DOHH2 (cell line): Measurements from ENCODE around the gene KRTAP10-2.
"Not testable (repeated sequence)": the region's sequence is repeated elsewhere in the genome, so short reads cannot be mapped to it uniquely, and the experiment has no call there.

Experiments
- H3F3A ChIP-seq: fragments of 200-600 bp; sonication (generic), shearing (Covaris generic); 2 replicates; pipeline ENCODE4 v1.6.0; 2016; ENCODE audit warnings: antibody characterized with exemption, mild to moderate bottlenecking; ENCODE audit not compliant: control insufficient read depth, insufficient read depth
- H3K27ac ChIP-seq: fragments of 200-600 bp; sonication (generic); 2 replicates; pipeline ENCODE4 v1.5.1; 2014; ENCODE audit warnings: low read depth, mild to moderate bottlenecking, low read length, moderate library complexity
- H3K27me3 ChIP-seq: fragments of 200-600 bp; sonication (generic); 2 replicates; pipeline ENCODE4 v1.6.1; 2014; ENCODE audit warnings: mild to moderate bottlenecking, low read length, mixed read lengths; ENCODE audit not compliant: control insufficient read depth
- H3K36me3 ChIP-seq: fragments of 200-600 bp; sonication (generic); 2 replicates; pipeline ENCODE4 v1.6.1; 2014; ENCODE audit warnings: mild to moderate bottlenecking, low read length, moderate library complexity, mixed read lengths; ENCODE audit not compliant: control insufficient read depth
- H3K4me1 ChIP-seq: fragments of 200-600 bp; sonication (generic); 2 replicates; pipeline ENCODE4 v1.6.1; 2014; ENCODE audit warnings: mild to moderate bottlenecking, low read length, mixed read lengths; ENCODE audit not compliant: control insufficient read depth
- H3K4me2 ChIP-seq: fragments of 200-600 bp; sonication (generic); 2 replicates; pipeline ENCODE4 v1.6.0; 2014; ENCODE audit warnings: mild to moderate bottlenecking, low read length, moderate library complexity
- H3K4me3 ChIP-seq: fragments of 200-600 bp; sonication (generic); 2 replicates; pipeline ENCODE4 v1.5.1; 2014; ENCODE audit warnings: mild to moderate bottlenecking, low read length, mixed read lengths
- H3K79me2 ChIP-seq: fragments of 200-600 bp; sonication (generic); 2 replicates; pipeline ENCODE4 v1.6.1; 2014; ENCODE audit warnings: mild to moderate bottlenecking, low read length, mixed read lengths; ENCODE audit not compliant: control insufficient read depth
- H3K9me2 ChIP-seq: fragments of 200-600 bp; sonication (generic); replicated peaks from 2 replicates; pipeline ENCODE4 v1.6.1; 2014; ENCODE audit warnings: mild to moderate bottlenecking, low read length, mixed read lengths; ENCODE audit not compliant: control insufficient read depth
- H3K9me3 ChIP-seq: fragments of 200-600 bp; sonication (generic); 2 replicates; pipeline ENCODE4 v1.6.1; 2014; ENCODE audit warnings: antibody characterized with exemption, low read length, mixed read lengths; ENCODE audit not compliant: control insufficient read depth, insufficient read depth
- H4K20me1 ChIP-seq: fragments of 200-600 bp; sonication (generic); 2 replicates; pipeline ENCODE4 v1.6.0; 2014; ENCODE audit warnings: low read depth, mild to moderate bottlenecking, antibody characterized with exemption, low read length, moderate library complexity; ENCODE audit not compliant: control insufficient read depth, insufficient read depth
- CTCF ChIP-seq: fragments of 200-600 bp; sonication (generic); IDR thresholded peaks from one replicate; pipeline ENCODE4 v1.5.1; 2014; ENCODE audit warnings: antibody characterized with exemption, mild to moderate bottlenecking, low read depth, low read length; ENCODE audit not compliant: poor library complexity, severe bottlenecking
- EZH2phosphoT487 ChIP-seq: fragments of 200-600 bp; sonication (generic); IDR thresholded peaks from 2 replicates; pipeline ENCODE4 v1.6.1; 2017; ENCODE audit warnings: borderline replicate concordance, mild to moderate bottlenecking, antibody characterized with exemption, low read length, moderate library complexity, mixed read lengths

Gene KRTAP10-2

GRCh38 chr21:44564099-44564498 lies 12.8 kb upstream of the KRTAP10-2 start:
- H3K9me3 ChIP-seq = no peaks in the 10 kb centered on the region
- H3K79me2 ChIP-seq = no peaks in the 10 kb centered on the region
- H3K27me3 ChIP-seq = peaks cover 4% of the 10 kb centered on the region; the same call in 1 of the 2 replicates
- no peak for TF ChIP-seq CTCF
- TF ChIP-seq EZH2phosphoT487 = no peak
- H3F3A ChIP-seq = no peaks in the 10 kb centered on the region
- H3K36me3 ChIP-seq = no peaks in the 10 kb centered on the region
- no peak overlapping the region for H3K27ac ChIP-seq
- H3K4me2 ChIP-seq = no peak overlapping the region
- H3K4me1 ChIP-seq = no peaks in the 10 kb centered on the region
- H3K9me2 ChIP-seq = no peaks in the 10 kb centered on the region
- no peaks in the 10 kb centered on the region for H4K20me1 ChIP-seq
- H3K4me3 ChIP-seq = no peak overlapping the region

GRCh38 chr21:44558695-44559094 lies 7.4 kb upstream of the KRTAP10-2 start, which contains the start of gene KRTAP10-3:
Gene KRTAP10-3, minus strand, starts transcription at chr21:44558795. Its CDS starts 80 bp downstream, at chr21:44558715.
- Histone ChIP-seq H3K27me3 (peaks cover 6% of the 10 kb centered on the region; the same call in 1 of the 2 replicates), H4K20me1 (no peaks in the 10 kb centered on the region), H3K36me3 (no peaks in the 10 kb centered on the region), H3K27ac (no peak within 1 kb of the TSS), H3K9me2 (no peaks in the 10 kb centered on the region), H3K4me1 (no peaks in the 10 kb centered on the region), H3F3A (no peaks in the 10 kb centered on the region), H3K79me2 (no peaks in the 10 kb centered on the region), H3K4me3 (no peak within 1 kb of the TSS), H3K9me3 (no peaks in the 10 kb centered on the region), H3K4me2 (no peak within 1 kb of the TSS)
- TF ChIP-seq CTCF = no peak
- TF ChIP-seq EZH2phosphoT487 = no peak

- not testable (repeated sequence) for H3K36me3 ChIP-seq, H3K4me2 ChIP-seq, H3K4me3 ChIP-seq, H3K79me2 ChIP-seq, H3K4me1 ChIP-seq, H3K27me3 ChIP-seq, H3K27ac ChIP-seq, H3K9me3 ChIP-seq, H3F3A ChIP-seq, H3K9me2 ChIP-seq, H4K20me1 ChIP-seq
Observed at GRCh38 chr21:44558329-44558675, 7.0 kb upstream of the KRTAP10-2 start.

- Histone ChIP-seq H3K27ac (no peak overlapping the region), H3K27me3 (peaks cover 6% of the 10 kb centered on the region; the same call in 1 of the 2 replicates), H3K4me1 (no peaks in the 10 kb centered on the region), H3K4me2 (no peak overlapping the region), H3F3A (no peaks in the 10 kb centered on the region), H3K36me3 (no peaks in the 10 kb centered on the region), H3K4me3 (no peak overlapping the region), H3K9me2 (no peaks in the 10 kb centered on the region), H4K20me1 (no peaks in the 10 kb centered on the region), H3K9me3 (no peaks in the 10 kb centered on the region), H3K79me2 (no peaks in the 10 kb centered on the region)
- TF ChIP-seq EZH2phosphoT487 = no peak
- TF ChIP-seq CTCF = no peak
Observed at GRCh38 chr21:44557491-44558328, 6.4 kb upstream of the KRTAP10-2 start.
